ENCODE measurements around the gene ALDH1B1. TPM values are rescaled to one million over a fixed set of nuclear protein-coding genes. Genes with fewer than 3 reads are reported as not detected.

ALDH1B1 gene
- polyA plus RNA-seq, 1 of the 3 experiments (the other 2 are of a cell fraction), result 16.5 TPM

Other genes starting within 250 kb of the ALDH1B1 start
- gene IGFBPL1, start 31.8 kb downstream of the ALDH1B1 start, polyA plus RNA-seq (2012; rRNA removed), result 0.41 and 1.5 TPM in 2 replicates
- gene ANKRD18A, start 227.9 kb downstream of the ALDH1B1 start, polyA plus RNA-seq (2012; rRNA removed), result 0.02 and 0.08 TPM in 2 replicates